Gastrocnemius medialis (tissue), 4 donors: ENCODE data around the gene ANKRD9.

ENCODE experiments used
- POLR2A ChIP-seq, 2 donors: fragments of 450-650 bp; IDR thresholded peaks; one replicate each; pipeline ENCODE4 v1.6.1; 2017; ENCODE audit warnings: antibody characterized with exemption in 2 of 2, mild to moderate bottlenecking in 2 of 2, moderate library complexity in 2 of 2
- TF ChIP-seq, protein P1 (sequence below), 5 experiments: fragments of 450-650 bp in 3 of 5; fragments of 200-600 bp in 2 of 5; sonication (generic) in 2 of 5; IDR thresholded peaks in 4 of 5; conservative IDR thresholded peaks in 1 of 5; 1 replicate in 4 of 5; 2 replicates in 1 of 5; pipeline ENCODE4 v1.5.1; 2016 to 2019; ENCODE audit warnings: antibody characterized with exemption in 5 of 5, mild to moderate bottlenecking in 3 of 5, moderate library complexity in 3 of 5

DNA sequence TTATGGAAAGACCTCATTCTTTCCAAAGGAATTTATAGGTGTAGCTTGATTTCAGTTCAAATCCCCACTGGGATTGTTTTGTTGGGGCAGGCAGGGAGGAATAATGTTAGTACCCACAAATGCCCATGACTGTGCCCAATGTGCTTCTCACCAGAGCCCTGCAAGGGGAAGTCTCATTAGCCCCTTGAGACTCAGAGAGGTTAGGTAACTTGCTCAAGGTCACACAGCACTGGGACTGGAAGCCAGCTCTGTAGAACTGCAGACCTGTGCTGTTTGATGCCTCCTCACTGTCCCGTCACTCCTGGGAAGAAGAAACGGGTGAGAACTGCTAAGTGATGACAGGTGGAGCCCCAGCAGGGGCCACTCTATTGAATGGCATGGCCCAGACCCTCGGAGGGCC lies 8.9 kb downstream of the ANKRD9 start:
- TF ChIP-seq, protein P1, sequence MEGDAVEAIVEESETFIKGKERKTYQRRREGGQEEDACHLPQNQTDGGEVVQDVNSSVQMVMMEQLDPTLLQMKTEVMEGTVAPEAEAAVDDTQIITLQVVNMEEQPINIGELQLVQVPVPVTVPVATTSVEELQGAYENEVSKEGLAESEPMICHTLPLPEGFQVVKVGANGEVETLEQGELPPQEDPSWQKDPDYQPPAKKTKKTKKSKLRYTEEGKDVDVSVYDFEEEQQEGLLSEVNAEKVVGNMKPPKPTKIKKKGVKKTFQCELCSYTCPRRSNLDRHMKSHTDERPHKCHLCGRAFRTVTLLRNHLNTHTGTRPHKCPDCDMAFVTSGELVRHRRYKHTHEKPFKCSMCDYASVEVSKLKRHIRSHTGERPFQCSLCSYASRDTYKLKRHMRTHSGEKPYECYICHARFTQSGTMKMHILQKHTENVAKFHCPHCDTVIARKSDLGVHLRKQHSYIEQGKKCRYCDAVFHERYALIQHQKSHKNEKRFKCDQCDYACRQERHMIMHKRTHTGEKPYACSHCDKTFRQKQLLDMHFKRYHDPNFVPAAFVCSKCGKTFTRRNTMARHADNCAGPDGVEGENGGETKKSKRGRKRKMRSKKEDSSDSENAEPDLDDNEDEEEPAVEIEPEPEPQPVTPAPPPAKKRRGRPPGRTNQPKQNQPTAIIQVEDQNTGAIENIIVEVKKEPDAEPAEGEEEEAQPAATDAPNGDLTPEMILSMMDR (IDR thresholded peaks at IDR 0.05 in 4 of 5, conservative IDR thresholded peaks at IDR 0.05 in 1 of 5): no peak
- TF ChIP-seq POLR2A (IDR thresholded peaks at IDR 0.05): no peak
